K562 (cell line): ENCODE measurements around the gene SLC26A3. TPM values are rescaled to one million over a fixed set of nuclear protein-coding genes. Genes with fewer than 3 reads are reported as not detected.

Source experiments
- ATAC-seq: fragments of 200-7000 bp; cut with Tn5 transposase; 3 replicates; pipeline ENCODE4 v1.9.1; 2020; ENCODE audit warnings: moderate library complexity
- BruUV-seq: library from RNA; stranded (reverse); fragments of 400-500 nt; replicated peaks from 2 replicates; lab custom pipeline; 2021; lab: Mats Ljungman, UMichigan
- CTCF ChIA-PET: fragments of 300-600 bp; formaldehyde crosslinking; extraction: SDS; loops from one replicate; lab custom pipeline; 2021; ENCODE audit warnings: low intra/inter-chr PET ratio; lab: Yijun Ruan, JAX
- POLR2A ChIA-PET: fragments of 300-600, 350-650 bp; sonication (Branson Sonifier 250); formaldehyde crosslinking; extraction: SDS; loops from one replicate; lab custom pipeline; 2021; ENCODE audit warnings: antibody characterized with exemption, inconsistent platforms; lab: Yijun Ruan, JAX
- DNase-seq, 4 experiments: peaks; one replicate each; pipeline versions ENCODE4 v3.0.0 to v3.0.0-alpha.2; 2011 to 2018; ENCODE audit warnings: low spot score in 3 of 4, mixed read lengths in 3 of 4; ENCODE audit errors: extremely low read depth in 1 of 4
- FAIRE-seq: peaks from 2 replicates; lab custom pipeline; 2011; peaks lifted over from hg19 to GRCh38; lab: Jason Lieb, UNC
- H2AFZ ChIP-seq: 2 replicates; pipeline ENCODE4 v1.6.0; 2011; ENCODE audit warnings: low read depth, low read length, control low read depth, inconsistent platforms
- H3K27ac ChIP-seq: fragments of 200-600 bp; 3 replicates; pipeline ENCODE4 v1.8.0; 2011; ENCODE audit warnings: low read depth, mild to moderate bottlenecking, control low read depth, inconsistent platforms, low read length, moderate library complexity, mixed read lengths; ENCODE audit errors: extremely low read depth
- H3K27me3 ChIP-seq, 2 experiments: fragments of 300-600 bp in 1 of 2; 2 replicates in 1 of 2; 3 replicates in 1 of 2; pipeline versions ENCODE4 v1.6.0 to v1.8.0; 2011; ENCODE audit warnings: inconsistent platforms in 2 of 2, low read length in 2 of 2, mild to moderate bottlenecking in 1 of 2, mixed read lengths in 1 of 2, moderate library complexity in 1 of 2; ENCODE audit not compliant: control insufficient read depth in 2 of 2, insufficient read depth in 2 of 2
- H3K36me3 ChIP-seq: fragments of 300-600 bp; 3 replicates; pipeline ENCODE4 v1.8.0; 2011; ENCODE audit warnings: mild to moderate bottlenecking, low read length, inconsistent platforms; ENCODE audit not compliant: control insufficient read depth, insufficient read depth
- H3K4me1 ChIP-seq, 2 experiments: fragments of 200-600 bp in 1 of 2; replicated peaks in 1 of 2; 2 replicates in 1 of 2; 3 replicates in 1 of 2; pipeline versions ENCODE4 v1.5.1 to v1.8.0; 2011; ENCODE audit warnings: inconsistent platforms in 2 of 2, low read length in 2 of 2, mild to moderate bottlenecking in 1 of 2, mixed read lengths in 1 of 2, moderate library complexity in 1 of 2; ENCODE audit not compliant: control insufficient read depth in 2 of 2, insufficient read depth in 2 of 2
- H3K4me2 ChIP-seq: 2 replicates; pipeline ENCODE4 v1.6.1; 2011; ENCODE audit warnings: low read length, control low read depth, inconsistent platforms, mixed read lengths; ENCODE audit not compliant: insufficient read depth
- H3K4me3 ChIP-seq: fragments of 200-600 bp; sonication (generic), shearing (Covaris generic); 2 replicates; pipeline ENCODE4 v1.5.1; 2016; ENCODE audit warnings: control low read depth, inconsistent platforms
- H3K79me2 ChIP-seq: fragments of 200-600 bp; 3 replicates; pipeline ENCODE4 v1.8.0; 2011; ENCODE audit warnings: low read length, inconsistent platforms; ENCODE audit not compliant: control insufficient read depth, insufficient read depth
- H3K9ac ChIP-seq, 2 experiments: 2 replicates each; pipeline versions ENCODE4 v1.6.0 to v1.6.1; 2011; ENCODE audit warnings: low read depth in 2 of 2, low read length in 2 of 2, control low read depth in 1 of 2, inconsistent platforms in 1 of 2, mild to moderate bottlenecking in 1 of 2, mixed read lengths in 1 of 2; ENCODE audit not compliant: insufficient read depth in 1 of 2
- H3K9me1 ChIP-seq: one replicate; pipeline ENCODE4 v1.6.0; 2011; ENCODE audit warnings: inconsistent platforms, mild to moderate bottlenecking, low read length, moderate library complexity; ENCODE audit not compliant: control insufficient read depth, insufficient read depth
- H3K9me3 ChIP-seq: replicated peaks from 2 replicates; pipeline ENCODE4 v1.5.1; 2011; ENCODE audit warnings: low read depth, low read length, inconsistent platforms; ENCODE audit not compliant: control insufficient read depth, insufficient read depth
- H4K20me1 ChIP-seq: replicated peaks from 2 replicates; pipeline ENCODE4 v1.6.1; 2011; ENCODE audit warnings: low read length, inconsistent platforms, mixed read lengths; ENCODE audit not compliant: control insufficient read depth, insufficient read depth
- CAMTA2 ChIP-seq: fragments of 250-450 bp; sonication (Bioruptor Pico); conservative IDR thresholded peaks from 2 replicates; pipeline ENCODE4 v1.5.1; 2022
- CGGBP1 ChIP-seq: fragments of 250-450 bp; sonication (Bioruptor Pico); IDR thresholded peaks from 2 replicates; pipeline ENCODE4 v1.9.0; 2021; ENCODE audit warnings: mild to moderate bottlenecking
- CREB5 ChIP-seq: fragments of 250-450 bp; sonication (Bioruptor Pico); IDR thresholded peaks from 2 replicates; pipeline ENCODE4 v1.5.0; 2020; ENCODE audit warnings: mild to moderate bottlenecking
- ERF ChIP-seq: fragments of 450-650 bp; formaldehyde crosslinking; IDR thresholded peaks from 2 replicates; pipeline ENCODE4 v1.4.0; 2020; ENCODE audit warnings: mild to moderate bottlenecking, mixed read lengths
- HBP1 ChIP-seq: fragments of 450-650 bp; formaldehyde crosslinking; IDR thresholded peaks from 2 replicates; pipeline ENCODE4 v1.4.0; 2022; ENCODE audit warnings: missing genetic modification characterization
- HOXB6 ChIP-seq: fragments of 250-450 bp; sonication (Bioruptor Pico); IDR thresholded peaks from 2 replicates; pipeline ENCODE4 v1.5.1; 2022; ENCODE audit warnings: mild to moderate bottlenecking, borderline replicate concordance
- RNF2 ChIP-seq: sonication (generic); IDR thresholded peaks from 2 replicates; pipeline ENCODE4 v1.6.1; 2016
- RREB1 ChIP-seq: fragments of 250-450 bp; sonication (Bioruptor Pico); IDR thresholded peaks from 2 replicates; pipeline ENCODE4 v1.4.0; 2020
- SMARCA5 ChIP-seq: fragments of 450-650 bp; IDR thresholded peaks from 2 replicates; pipeline ENCODE4 v1.6.1; 2016
- YBX1 ChIP-seq: fragments of 450-650 bp; IDR thresholded peaks from 2 replicates; pipeline ENCODE4 v1.7.1; 2016; ENCODE audit warnings: mild to moderate bottlenecking
- ZBTB12 ChIP-seq: fragments of 250-450 bp; sonication (Bioruptor Pico); IDR thresholded peaks from 2 replicates; pipeline ENCODE4 v1.4.0; 2020
- ZKSCAN1 ChIP-seq: fragments of 150-350 bp; IDR thresholded peaks from 2 replicates; pipeline ENCODE4 v1.6.1; 2016; ENCODE audit warnings: low read depth, low read length
- ZKSCAN3 ChIP-seq: fragments of 250-450 bp; sonication (Bioruptor Pico); IDR thresholded peaks from 2 replicates; pipeline ENCODE4 v1.4.0; 2020
- ZNF766 ChIP-seq: fragments of 200-800 bp; sonication (Bioruptor generic); conservative IDR thresholded peaks from 2 replicates; pipeline ENCODE4 v1.6.1; 2016; ENCODE audit warnings: missing genetic modification characterization, missing compliant biosample characterization
- ZNF778 ChIP-seq: fragments of 450-650 bp; formaldehyde crosslinking; IDR thresholded peaks from 2 replicates; pipeline ENCODE4 v1.4.0; 2020; ENCODE audit warnings: mild to moderate bottlenecking, moderate library complexity
- WGBS: fragments of 100-300 bp; shearing (Covaris generic); methylation state at CpG from one replicate; pipeline ENCODE4 v1.1.6; 2016; ENCODE audit warnings: low coverage, mixed read lengths; ENCODE audit not compliant: insufficient coverage; ENCODE audit errors: missing lambda C conversion rate; 5-methylcytosine and 5-hydroxymethylcytosine counted together
- in situ Hi-C: fragments of 300-500 bp; cut with MboI; formaldehyde crosslinking; loops from 4 replicates; pipeline ENCODE4 v1.15.0; 2018; ENCODE audit warnings: inconsistent platforms, mixed read lengths
- intact Hi-C: fragments of 100-400 bp; cut with micrococcal nuclease; formaldehyde crosslinking; loops from 2 replicates; pipeline ENCODE4 v1.14.2; 2022
- polyA plus RNA-seq, 8 experiments: library from polyadenylated mRNA; depleted of rRNA in 4 of 8; stranded (reverse) in 5 of 8; unstranded in 3 of 8; fragments of >200 nt; fragmentation: Nextera tagmentation in 2 of 8; fragmentation: Illumina TruSeq in 1 of 8; extraction: Ambion mirVana in 2 of 8; extraction: Trizol in 1 of 8; gene quantifications; 2 replicates each; pipeline versions ENCODE4 v1.2.1 to v1.2.3, GENCODE V29; 2011 to 2014; ENCODE audit warnings: inconsistent platforms in 1 of 8, missing spikeins in 1 of 8
- total RNA-seq, 7 experiments: library from RNA; depleted of rRNA in 6 of 7; stranded (reverse); fragments of >200 nt in 6 of 7; fragmentation: Illumina TruSeq in 2 of 7; extraction: Trizol in 2 of 7; gene quantifications; 2 replicates each; pipeline versions ENCODE4 v1.2.1 to v1.2.3, GENCODE V29; 2011 to 2021; ENCODE audit warnings: low replicate concordance in 1 of 7

Gene SLC26A3
- total and polyA plus RNA-seq, 9 of the 15 experiments (the other 6 are each of a cell fraction or from before 2014, with no cell fraction given), result 0.86 TPM; not detected in 8

GRCh38 chr7:107826451-107826850 is 23.4 kb upstream of the SLC26A3 start:
- no peak overlapping the region for H3K9ac ChIP-seq
- ChIA-PET CTCF (no interaction called here), POLR2A (interaction anchor here (1.2 kb wide), 1 partner anchor 569 kb away, joined by 3 read pairs; no protein-coding TSS in a partner anchor)
- no peak for FAIRE-seq
- in situ Hi-C loops (no loop called here), intact Hi-C loops (no loop called here)
- H3K9me1 ChIP-seq, result no peaks in the 10 kb centered on the region
- H3K27me3 ChIP-seq, result no peaks in the 10 kb centered on the region
- H3K4me2 ChIP-seq, result no peak overlapping the region
- ATAC-seq, result no peak
- no peak overlapping the region for H2AFZ ChIP-seq
- no peak overlapping the region for H3K27ac ChIP-seq
- H3K9me3 ChIP-seq, result peaks cover 2% of the 10 kb centered on the region
- BruUV-seq, result no TSS peak
- 19% methylated on average over 2 of the region's 2 CpGs for WGBS
- no peak overlapping the region for H3K4me3 ChIP-seq
- H3K36me3 ChIP-seq, result no peaks in the 10 kb centered on the region
- H3K4me1 ChIP-seq, result no peaks in the 10 kb centered on the region
- no peaks in the 10 kb centered on the region for H4K20me1 ChIP-seq
- DNase-seq, result no peak
- H3K79me2 ChIP-seq, result no peaks in the 10 kb centered on the region
- TF ChIP-seq SMARCA5, result no peak
- no peak for TF ChIP-seq RREB1 (CRISPR knock-in tag)
- TF ChIP-seq ERF (CRISPR knock-in tag), result no peak
- TF ChIP-seq CAMTA2 (CRISPR knock-in tag), result no peak
- no peak for TF ChIP-seq ZKSCAN1
- TF ChIP-seq CREB5 (CRISPR knock-in tag), result no peak
- TF ChIP-seq RNF2, result no peak
- no peak for TF ChIP-seq CGGBP1 (CRISPR knock-in tag)
- TF ChIP-seq YBX1, result no peak
- no peak for TF ChIP-seq HBP1
- TF ChIP-seq ZNF766 (CRISPR knock-in tag), result no peak
- TF ChIP-seq ZKSCAN3, result no peak
- TF ChIP-seq HOXB6 (CRISPR knock-in tag), result no peak
- no peak for TF ChIP-seq ZNF778 (CRISPR knock-in tag)
- no peak for TF ChIP-seq ZBTB12 (CRISPR knock-in tag)
